Measurements from ENCODE around the gene DNAJC1. TPM values are rescaled to one million over a fixed set of nuclear protein-coding genes. Genes with fewer than 3 reads are reported as not detected.
A peak's percentile ranks its signal among the peaks of the same experiment; 100 is the strongest.

DNAJC1 gene
- polyA plus RNA-seq, 1 experiment = 33.2 TPM

- ChIA-PET CTCF (interaction anchor here (1.1 to 2.0 kb wide), 2 partner anchors 982 to 983 kb away, joined by 3 to 5 read pairs; no protein-coding TSS in a partner anchor), POLR2A (no interaction called here)
- H3K27me3 ChIP-seq (ENCODE audit: control insufficient read depth, insufficient read depth, low read length) = peaks cover 5% of the 10 kb centered on the region
- H3K36me3 ChIP-seq (ENCODE audit: control insufficient read depth, insufficient read depth, low read length) = no peaks in the 10 kb centered on the region
- H3K4me3 ChIP-seq (ENCODE audit: low read depth, low read length) = no peak overlapping the region
- DNase-seq (ENCODE audit: low read depth) = no peak
- TF ChIP-seq CTCF (IDR thresholded peaks at IDR 0.05; ENCODE audit: insufficient read depth, low read depth, low read length) = no peak
These were observed 2.2 kb upstream of the DNAJC1 start for GRCh38 chr10:22005763-22006162.

GRCh38 chr10:22003964-22004281 is 393 bp upstream of the DNAJC1 start:
- CTCF ChIA-PET = interaction anchor here (0.7 to 3.8 kb wide), 5 partner anchors 11 to 1062 kb away, joined by 3 to 25 read pairs (median 7); no protein-coding TSS in a partner anchor
- no peaks in the 10 kb centered on the region for H3K36me3 ChIP-seq (ENCODE audit: control insufficient read depth, insufficient read depth, low read length)
- H3K27me3 ChIP-seq (ENCODE audit: control insufficient read depth, insufficient read depth, low read length) = peaks cover 5% of the 10 kb centered on the region
- no peak for TF ChIP-seq CTCF (IDR thresholded peaks at IDR 0.05; ENCODE audit: insufficient read depth, low read depth, low read length)
- H3K4me3 ChIP-seq (ENCODE audit: low read depth, low read length) = peak overlapping the region; percentile 98
- no peak for DNase-seq (ENCODE audit: low read depth)
- POLR2A ChIA-PET = no interaction called here

GRCh38 chr10:22002591-22003176 is 846 bp downstream of the DNAJC1 start:
- ChIA-PET POLR2A (no interaction called here), CTCF (interaction anchor here (1.1 to 3.8 kb wide), 6 partner anchors 8 to 986 kb away, joined by 3 to 25 read pairs (median 6); no protein-coding TSS in a partner anchor)
- no peak for DNase-seq (ENCODE audit: low read depth)
- no peak for TF ChIP-seq CTCF (IDR thresholded peaks at IDR 0.05; ENCODE audit: insufficient read depth, low read depth, low read length)
- Histone ChIP-seq H3K27me3 (ENCODE audit: control insufficient read depth, insufficient read depth, low read length) (peaks cover 5% of the 10 kb centered on the region), H3K36me3 (ENCODE audit: control insufficient read depth, insufficient read depth, low read length) (no peaks in the 10 kb centered on the region), H3K4me3 (ENCODE audit: low read depth, low read length) (peak overlapping the region; percentile 98)

GRCh38 chr10:21995557-21995956 is 8.0 kb downstream of the DNAJC1 start:
- TF ChIP-seq CTCF (IDR thresholded peaks at IDR 0.05; ENCODE audit: insufficient read depth, low read depth, low read length) = no peak
- ChIA-PET CTCF (interaction anchor here (0.6 to 1.8 kb wide), 2 partner anchors 476 to 993 kb away, joined by 4 to 6 read pairs; no protein-coding TSS in a partner anchor), POLR2A (no interaction called here)
- DNase-seq (ENCODE audit: low read depth) = no peak
- H3K36me3 ChIP-seq (ENCODE audit: control insufficient read depth, insufficient read depth, low read length) = no peaks in the 10 kb centered on the region
- no peak overlapping the region for H3K4me3 ChIP-seq (ENCODE audit: low read depth, low read length)
- no peaks in the 10 kb centered on the region for H3K27me3 ChIP-seq (ENCODE audit: control insufficient read depth, insufficient read depth, low read length)

GRCh38 chr10:21993360-21994001 is 10.0 kb downstream of the DNAJC1 start:
- H3K4me3 ChIP-seq (ENCODE audit: low read depth, low read length) = no peak overlapping the region
- H3K36me3 ChIP-seq (ENCODE audit: control insufficient read depth, insufficient read depth, low read length) = no peaks in the 10 kb centered on the region
- DNase-seq (ENCODE audit: low read depth) = no peak
- ChIA-PET CTCF (interaction anchor here (0.8 to 2.3 kb wide), 11 partner anchors 10 to 1001 kb away, joined by 3 to 12 read pairs (median 3); partner anchors contain the start of gene DNAJC1), POLR2A (no interaction called here)
- H3K27me3 ChIP-seq (ENCODE audit: control insufficient read depth, insufficient read depth, low read length) = no peaks in the 10 kb centered on the region
- TF ChIP-seq CTCF (IDR thresholded peaks at IDR 0.05; ENCODE audit: insufficient read depth, low read depth, low read length) = peak; percentile 36

Measured in BJ (cell line).